ENCODE results near the gene SPRN. TPM values are rescaled to one million over a fixed set of nuclear protein-coding genes. Genes with fewer than 3 reads are reported as not detected.

SPRN gene
- total RNA-seq, 1 donor from 2014 or later, result 0.06 TPM

DNA sequence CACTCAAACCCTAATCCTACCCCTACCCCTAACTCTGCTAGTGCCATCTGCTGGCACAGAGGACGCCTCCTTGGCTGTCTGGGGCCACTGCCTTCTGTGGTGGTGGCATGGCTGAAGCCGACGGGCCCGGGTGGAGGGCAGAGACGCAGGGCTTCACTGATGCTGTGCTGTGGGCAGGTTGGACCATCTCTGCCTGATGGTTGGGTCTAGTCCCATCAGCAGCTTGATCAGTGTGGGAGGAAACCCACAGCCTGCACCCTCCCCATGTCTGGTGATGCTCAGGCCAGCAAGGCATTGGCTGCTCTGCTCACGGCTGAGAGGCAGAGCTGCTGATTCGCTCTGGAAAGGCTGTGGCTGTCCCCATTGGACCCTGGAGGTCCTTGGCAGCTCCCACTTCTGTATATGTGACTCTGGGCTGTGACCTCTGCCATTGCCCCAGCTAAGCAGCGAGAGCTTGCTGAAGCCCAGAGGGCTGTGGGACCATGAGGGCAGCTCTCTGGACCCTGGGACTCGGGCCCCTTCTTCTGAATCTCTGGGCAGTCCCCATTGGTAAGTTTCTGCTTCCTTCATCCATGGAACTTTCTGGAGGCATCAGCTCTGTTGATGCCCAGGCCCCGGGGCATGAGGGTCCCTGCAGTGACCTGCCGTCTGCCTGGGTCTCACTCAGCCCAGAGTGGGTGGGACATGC, 29.2 kb upstream of the SPRN start, which contains the start of gene SCART1:
Gene SCART1 (plus strand): TSS at position 430 of the 688 bp plus-strand sequence. CDS start 53 bp downstream, at position 483.
- DNase-seq (ENCODE audit: low spot score), result no peak
- Histone ChIP-seq H3K36me3 (no peaks in the 10 kb centered on the region), H3K79me2 (ENCODE audit: low read depth) (no peaks in the 10 kb centered on the region), H3K27ac (no peak within 1 kb of the TSS), H3K27me3 (no peaks in the 10 kb centered on the region), H3K9me3 (ENCODE audit: low read depth) (peaks cover 11% of the 10 kb centered on the region), H2AFZ (replicated peaks) (no peak within 1 kb of the TSS), H3K4me2 (no peak within 1 kb of the TSS), H3K4me3 (no peak within 1 kb of the TSS), H3K9ac (no peak within 1 kb of the TSS), H3K4me1 (no peaks in the 10 kb centered on the region), H4K20me1 (ENCODE audit: low read depth) (no peaks in the 10 kb centered on the region), H3F3A (ENCODE audit: low read depth) (no peaks in the 10 kb centered on the region)
- H3K9me3 Mint-ChIP-seq, result peaks cover 24% of the 10 kb centered on the region
- TF ChIP-seq EZH2phosphoT487 (IDR thresholded peaks at IDR 0.05) (no peak), CTCF (IDR thresholded peaks at IDR 0.05) (no peak), EZH2 (IDR thresholded peaks at IDR 0.05) (no peak)
- H3K4me3 Mint-ChIP-seq, result no peak within 1 kb of the TSS
- peaks cover 2% of the 10 kb centered on the region for H3K27me3 Mint-ChIP-seq (ENCODE audit: insufficient read depth, low read depth)
- H3K4me1 Mint-ChIP-seq, result no peaks in the 10 kb centered on the region
- H3K36me3 Mint-ChIP-seq, result peaks cover under 1% of the 10 kb centered on the region
- H3K27ac Mint-ChIP-seq, result no peak within 1 kb of the TSS

DNA sequence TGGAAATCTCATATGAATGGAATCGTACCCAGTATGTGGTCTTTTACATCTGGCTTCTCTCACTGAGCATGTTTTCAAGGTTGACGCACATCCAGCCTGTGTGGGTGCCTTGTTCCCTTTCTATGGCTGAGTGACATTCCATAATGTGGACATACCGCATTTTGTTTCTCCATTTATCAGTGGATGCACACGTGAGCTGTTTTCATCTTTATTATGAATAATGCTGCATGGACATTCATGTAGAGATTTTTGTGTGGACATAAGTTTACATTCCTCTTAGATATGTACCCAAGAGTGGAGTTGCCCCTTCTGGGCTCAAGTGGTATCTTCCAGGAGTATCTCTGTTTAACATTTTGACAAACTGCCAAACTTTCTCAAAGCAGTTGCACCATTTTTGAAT, 28.0 kb upstream of the SPRN start:
- Mint-ChIP-seq H3K4me1 (no peaks in the 10 kb centered on the region), H3K4me3 (no peak overlapping the region), H3K27me3 (ENCODE audit: insufficient read depth, low read depth) (peaks cover 2% of the 10 kb centered on the region), H3K36me3 (peaks cover 2% of the 10 kb centered on the region), H3K27ac (no peak overlapping the region), H3K9me3 (peaks cover 33% of the 10 kb centered on the region)
- H3K4me2 ChIP-seq, result no peak overlapping the region
- H3K9ac ChIP-seq, result no peak overlapping the region
- no peaks in the 10 kb centered on the region for H3F3A ChIP-seq (ENCODE audit: low read depth)
- H2AFZ ChIP-seq (replicated peaks), result no peak overlapping the region
- H3K79me2 ChIP-seq (ENCODE audit: low read depth), result no peaks in the 10 kb centered on the region
- H3K36me3 ChIP-seq, result no peaks in the 10 kb centered on the region
- no peak overlapping the region for H3K4me3 ChIP-seq
- H3K4me1 ChIP-seq, result no peaks in the 10 kb centered on the region
- peaks cover 15% of the 10 kb centered on the region for H3K9me3 ChIP-seq (ENCODE audit: low read depth)
- TF ChIP-seq CTCF (IDR thresholded peaks at IDR 0.05) (no peak), EZH2 (IDR thresholded peaks at IDR 0.05) (no peak), EZH2phosphoT487 (IDR thresholded peaks at IDR 0.05) (no peak)
- no peak overlapping the region for H3K27ac ChIP-seq
- DNase-seq (ENCODE audit: low spot score), result no peak
- no peaks in the 10 kb centered on the region for H3K27me3 ChIP-seq
- no peaks in the 10 kb centered on the region for H4K20me1 ChIP-seq (ENCODE audit: low read depth)

DNA sequence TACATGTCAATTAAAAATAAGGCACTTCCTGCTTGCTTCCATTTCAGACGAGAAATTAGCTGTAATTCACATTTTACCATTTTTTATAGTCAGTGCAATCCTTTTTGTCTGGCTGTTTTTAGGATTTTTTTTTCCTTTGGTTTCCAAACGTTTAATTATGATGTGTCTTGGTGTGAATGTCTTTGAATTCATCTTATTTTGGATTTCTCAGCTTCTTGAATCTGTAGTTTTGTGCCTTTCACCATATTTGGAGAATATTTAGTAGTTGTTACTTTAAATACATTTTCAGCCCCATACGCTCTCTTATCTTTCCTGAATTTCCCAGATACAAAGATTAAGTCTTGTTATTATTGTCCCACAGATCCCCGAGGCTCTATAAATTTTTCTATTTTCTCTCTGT, 26.9 kb upstream of the SPRN start:
- no peak overlapping the region for H2AFZ ChIP-seq (replicated peaks)
- H3K79me2 ChIP-seq (ENCODE audit: low read depth), result no peaks in the 10 kb centered on the region
- Mint-ChIP-seq H3K4me1 (no peaks in the 10 kb centered on the region), H3K27me3 (ENCODE audit: insufficient read depth, low read depth) (peaks cover 2% of the 10 kb centered on the region), H3K27ac (no peak overlapping the region), H3K36me3 (peaks cover 5% of the 10 kb centered on the region), H3K9me3 (peaks cover 41% of the 10 kb centered on the region), H3K4me3 (no peak overlapping the region)
- H3K4me1 ChIP-seq, result no peaks in the 10 kb centered on the region
- no peak overlapping the region for H3K9ac ChIP-seq
- H3K27me3 ChIP-seq, result no peaks in the 10 kb centered on the region
- DNase-seq (ENCODE audit: low spot score), result no peak
- H3F3A ChIP-seq (ENCODE audit: low read depth), result no peaks in the 10 kb centered on the region
- no peaks in the 10 kb centered on the region for H3K36me3 ChIP-seq
- peaks cover 20% of the 10 kb centered on the region for H3K9me3 ChIP-seq (ENCODE audit: low read depth)
- H3K27ac ChIP-seq, result no peak overlapping the region
- no peak overlapping the region for H3K4me3 ChIP-seq
- H3K4me2 ChIP-seq, result no peak overlapping the region
- no peak for TF ChIP-seq EZH2 (IDR thresholded peaks at IDR 0.05)
- no peak for TF ChIP-seq EZH2phosphoT487 (IDR thresholded peaks at IDR 0.05)
- TF ChIP-seq CTCF (IDR thresholded peaks at IDR 0.05), result no peak
- H4K20me1 ChIP-seq (ENCODE audit: low read depth), result no peaks in the 10 kb centered on the region

Measured in neural progenitor cell (in vitro differentiated cells).